LNCAP (cell line): ENCODE data around the gene DDX18.

Experiments used
- TF ChIP-seq, protein P1 (sequence below): fragments of 450-650 bp; IDR thresholded peaks from 2 replicates; pipeline ENCODE4 v1.5.1; 2017; ENCODE audit warnings: mild to moderate bottlenecking

DDX18 gene

DNA sequence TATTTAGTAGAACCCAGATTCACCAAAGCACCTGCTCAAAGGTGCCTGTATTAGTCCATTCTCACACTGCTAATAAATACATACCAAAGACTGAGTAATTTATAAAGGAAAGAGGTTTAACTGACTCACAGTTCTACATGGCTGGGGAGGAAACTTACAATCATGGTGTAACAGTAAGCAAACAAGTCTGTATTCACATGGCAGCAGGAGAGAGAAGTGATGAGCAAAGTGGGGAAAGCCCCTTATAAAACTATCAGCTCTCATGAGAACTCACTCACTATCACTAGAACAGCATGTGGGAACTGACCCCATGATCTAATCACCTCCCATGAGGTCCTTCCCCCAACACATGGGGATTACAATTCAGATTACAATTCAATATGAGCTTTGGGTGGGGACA lies 28.0 kb upstream of the DDX18 start:
- TF ChIP-seq, protein P1, sequence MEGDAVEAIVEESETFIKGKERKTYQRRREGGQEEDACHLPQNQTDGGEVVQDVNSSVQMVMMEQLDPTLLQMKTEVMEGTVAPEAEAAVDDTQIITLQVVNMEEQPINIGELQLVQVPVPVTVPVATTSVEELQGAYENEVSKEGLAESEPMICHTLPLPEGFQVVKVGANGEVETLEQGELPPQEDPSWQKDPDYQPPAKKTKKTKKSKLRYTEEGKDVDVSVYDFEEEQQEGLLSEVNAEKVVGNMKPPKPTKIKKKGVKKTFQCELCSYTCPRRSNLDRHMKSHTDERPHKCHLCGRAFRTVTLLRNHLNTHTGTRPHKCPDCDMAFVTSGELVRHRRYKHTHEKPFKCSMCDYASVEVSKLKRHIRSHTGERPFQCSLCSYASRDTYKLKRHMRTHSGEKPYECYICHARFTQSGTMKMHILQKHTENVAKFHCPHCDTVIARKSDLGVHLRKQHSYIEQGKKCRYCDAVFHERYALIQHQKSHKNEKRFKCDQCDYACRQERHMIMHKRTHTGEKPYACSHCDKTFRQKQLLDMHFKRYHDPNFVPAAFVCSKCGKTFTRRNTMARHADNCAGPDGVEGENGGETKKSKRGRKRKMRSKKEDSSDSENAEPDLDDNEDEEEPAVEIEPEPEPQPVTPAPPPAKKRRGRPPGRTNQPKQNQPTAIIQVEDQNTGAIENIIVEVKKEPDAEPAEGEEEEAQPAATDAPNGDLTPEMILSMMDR, result no peak

DNA sequence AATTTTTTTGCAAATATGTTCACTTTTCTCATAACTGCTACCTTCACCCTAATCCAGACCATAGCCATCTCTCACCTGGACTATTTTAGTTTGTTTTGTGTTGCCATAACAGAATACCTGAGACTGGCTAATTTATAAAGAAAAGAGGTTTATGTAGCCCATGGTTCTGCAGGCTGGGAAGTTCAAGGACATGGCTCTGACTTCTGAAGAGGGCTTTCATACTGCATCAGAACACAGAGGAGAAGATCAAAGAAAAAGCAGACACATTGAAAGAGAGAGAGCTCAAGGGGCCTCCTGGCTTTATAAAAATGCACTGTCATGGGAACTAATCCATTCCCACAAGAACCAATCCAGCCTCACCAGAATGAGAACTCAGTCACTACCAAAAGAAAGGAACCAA lies 25.0 kb upstream of the DDX18 start:
- TF ChIP-seq, protein P1, result no peak

DNA sequence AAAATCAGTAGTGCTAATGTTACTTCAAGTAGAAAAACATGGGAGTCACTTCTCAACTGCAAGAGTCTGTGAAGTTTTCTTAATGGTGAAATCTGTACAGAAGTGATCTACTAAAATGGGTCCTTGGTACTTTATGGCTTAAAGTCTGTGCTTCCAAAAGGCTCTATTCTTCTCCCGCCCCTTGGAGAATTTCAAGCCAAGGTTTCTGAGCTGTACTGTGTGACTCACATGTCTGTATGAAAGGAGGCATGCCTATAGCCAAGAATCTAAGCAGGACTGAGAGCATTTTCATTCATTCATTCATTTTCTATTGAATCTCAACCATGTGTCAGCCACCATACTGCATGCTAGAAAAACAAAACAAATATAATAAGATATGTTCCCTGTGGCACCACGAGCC lies 19.8 kb upstream of the DDX18 start:
- TF ChIP-seq, protein P1, result no peak

DNA sequence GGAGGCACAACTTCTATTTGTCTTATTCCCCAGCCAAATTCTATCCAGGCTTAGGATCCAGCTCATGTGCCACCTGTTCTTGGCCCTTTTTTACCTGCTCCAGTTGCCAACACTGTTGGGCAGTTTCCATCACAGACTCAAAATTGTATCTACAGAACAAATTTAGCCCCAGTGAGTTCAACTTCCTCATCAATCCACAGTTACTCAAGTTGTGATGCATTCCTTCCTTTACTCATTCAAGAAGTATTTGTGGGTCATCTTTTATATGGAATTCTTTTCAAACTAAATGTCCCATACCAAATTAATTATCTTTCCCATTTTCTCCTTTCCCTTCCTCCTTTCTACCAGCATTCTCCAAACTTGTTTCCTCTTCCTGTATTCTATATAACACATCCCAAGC lies 12.7 kb upstream of the DDX18 start:
- TF ChIP-seq, protein P1, result no peak

DNA sequence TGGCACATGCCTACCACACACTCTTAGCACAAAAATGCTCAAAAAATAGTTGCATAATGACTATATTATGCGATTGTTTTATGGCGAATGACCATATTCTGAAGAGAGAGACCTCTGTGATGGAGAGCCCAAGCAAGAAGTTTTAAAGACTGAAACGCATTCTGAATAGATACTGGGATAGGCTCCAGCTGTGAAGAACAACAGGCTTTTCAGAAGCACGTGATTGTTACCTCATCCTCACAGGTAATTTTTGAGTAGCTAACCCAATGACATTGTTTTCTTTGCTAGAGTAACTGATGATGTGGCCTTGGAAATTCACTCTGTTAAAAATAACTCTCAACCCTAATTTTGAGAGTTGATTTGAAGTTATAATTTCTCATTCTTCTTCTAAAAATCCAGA lies 2.0 kb upstream of the DDX18 start:
- TF ChIP-seq, protein P1, result no peak

DNA sequence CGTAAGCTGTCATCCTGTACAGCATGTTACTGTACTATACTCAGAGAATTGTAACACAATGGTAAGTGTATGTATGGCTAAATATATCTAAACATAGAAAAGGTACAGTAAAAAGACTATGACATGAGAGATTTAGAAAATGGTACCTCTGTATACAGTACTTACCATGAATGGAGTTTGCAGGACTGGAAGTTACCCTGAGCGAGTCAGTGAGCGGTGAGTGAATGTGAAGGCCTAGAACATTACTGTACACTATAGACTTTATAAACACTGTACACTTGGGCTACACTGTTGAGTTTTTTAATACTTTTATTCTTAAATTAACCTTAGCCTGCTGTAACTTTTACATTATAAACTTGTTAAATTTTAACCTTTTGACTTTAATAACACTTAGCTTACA lies 1.5 kb downstream of the DDX18 start:
- TF ChIP-seq, protein P1, result no peak

DNA sequence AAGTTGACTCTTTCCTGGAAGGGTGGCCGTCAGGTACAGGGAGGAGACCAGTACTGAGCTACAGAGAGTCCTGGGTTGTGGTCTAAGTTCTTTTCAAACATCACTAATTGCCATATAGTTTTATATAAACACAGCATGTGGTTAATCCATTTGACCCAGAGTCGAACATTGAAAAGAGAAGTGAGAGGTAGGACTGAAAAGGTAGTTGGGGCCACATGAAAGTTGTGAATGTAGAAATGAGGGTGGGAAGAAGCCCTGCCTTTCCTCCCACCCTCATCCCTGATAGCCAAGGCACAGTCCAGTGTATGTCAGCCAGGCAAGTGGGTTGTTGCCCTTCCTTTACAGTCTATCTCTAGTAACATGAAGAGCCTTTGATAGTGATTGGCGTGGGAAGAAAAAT lies 4.4 kb downstream of the DDX18 start:
- TF ChIP-seq, protein P1, result no peak

DNA sequence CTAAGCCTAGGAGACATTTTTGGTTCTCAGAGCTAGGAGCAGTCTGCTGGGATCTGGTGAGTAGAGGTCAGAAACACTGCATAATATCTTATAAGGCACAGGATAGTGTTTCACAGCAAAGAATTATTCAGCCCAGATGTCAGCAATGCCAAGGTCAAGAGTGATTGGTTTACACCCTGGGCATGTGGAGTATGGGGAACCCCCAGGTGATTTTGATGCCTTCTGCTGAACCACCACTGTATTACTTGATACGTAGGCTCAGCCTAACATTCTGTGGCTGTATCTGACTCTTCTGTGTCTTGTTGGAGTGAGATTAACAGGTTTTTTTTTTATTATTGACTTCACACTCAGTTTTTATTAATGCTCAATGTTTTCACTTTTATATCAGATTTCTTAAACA lies 6.0 kb downstream of the DDX18 start:
- TF ChIP-seq, protein P1, result no peak
